GM18951 (cell line): ENCODE data around the gene EIF2S2.

Experiments used
- POLR2A ChIP-seq: IDR thresholded peaks from 4 replicates; pipeline ENCODE4 v1.6.1; 2011; ENCODE audit warnings: mild to moderate bottlenecking; ENCODE audit not compliant: insufficient read length, insufficient read depth; ENCODE audit errors: extremely low read depth
- in situ Hi-C: fragments of 300-500 bp; cut with MboI; formaldehyde crosslinking; loops from one replicate; pipeline ENCODE4 v1.12.0; 2022; ENCODE audit warnings: low sequenced_read_pairs, mixed read lengths, inconsistent platforms; ENCODE audit not compliant: unreplicated experiment

EIF2S2 gene

GRCh38 chr20:34055290-34055689 is 56.8 kb downstream of the EIF2S2 start:
- in situ Hi-C loops = no loop called here
- no peak for TF ChIP-seq POLR2A

DNA sequence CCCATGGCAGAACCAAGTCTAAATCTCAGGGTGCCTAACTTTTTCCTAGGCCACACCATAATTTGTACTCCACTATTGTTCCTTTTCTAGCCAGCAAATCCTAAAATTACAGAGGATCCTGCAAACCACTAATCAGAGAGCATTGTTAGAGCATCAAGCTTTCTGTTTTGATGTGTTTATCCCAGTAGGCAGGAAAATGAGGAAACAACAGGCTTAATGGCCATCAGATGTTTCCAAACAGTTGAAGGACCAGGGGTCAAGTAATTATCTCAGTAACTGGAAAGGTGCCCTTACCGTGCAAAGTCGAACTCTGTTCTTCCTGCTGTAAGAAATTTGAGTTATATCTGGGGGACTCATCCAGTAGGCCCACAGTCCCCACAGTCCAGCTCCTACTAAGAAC is 59.6 kb downstream of the EIF2S2 start:
- in situ Hi-C loops = no loop called here
- no peak for TF ChIP-seq POLR2A

DNA sequence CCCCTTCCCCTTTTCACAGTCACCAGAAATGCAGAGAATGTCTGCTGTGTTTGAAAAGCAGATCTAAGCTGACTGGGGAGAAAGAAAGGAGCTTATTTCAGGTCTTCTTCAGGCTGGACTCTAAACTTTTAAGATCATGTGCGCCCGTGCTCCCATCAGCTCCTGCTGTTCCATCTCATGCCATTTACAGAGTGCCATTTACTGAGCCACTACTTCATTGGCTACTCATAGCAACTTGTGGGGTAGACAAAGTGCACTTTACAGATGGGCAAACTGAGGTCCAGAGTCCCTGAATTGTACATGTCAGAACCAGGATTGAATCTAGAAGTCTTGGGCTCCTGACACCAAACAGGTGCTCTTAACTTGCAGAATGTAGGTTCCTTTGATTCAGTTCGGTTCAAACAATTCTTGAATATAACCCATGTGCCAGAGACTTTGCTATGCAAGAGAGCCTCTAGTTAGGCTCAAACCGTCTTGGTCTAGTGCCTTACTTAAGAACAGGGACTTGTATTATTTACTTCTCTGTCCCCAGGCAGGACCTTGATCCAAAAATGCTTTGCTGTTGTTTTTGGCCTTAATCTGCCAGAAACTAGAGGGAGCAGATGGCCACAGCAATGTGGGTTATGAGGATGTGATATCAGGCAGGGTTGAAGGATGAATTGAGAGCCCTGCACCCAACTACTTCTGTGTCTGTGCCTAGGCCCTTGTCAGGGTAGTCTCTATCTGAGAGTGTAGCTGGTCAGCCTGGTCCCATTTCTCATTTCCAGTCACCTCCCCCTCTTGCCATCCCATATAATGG is 61.9 kb downstream of the EIF2S2 start:
- in situ Hi-C loops = no loop called here

DNA sequence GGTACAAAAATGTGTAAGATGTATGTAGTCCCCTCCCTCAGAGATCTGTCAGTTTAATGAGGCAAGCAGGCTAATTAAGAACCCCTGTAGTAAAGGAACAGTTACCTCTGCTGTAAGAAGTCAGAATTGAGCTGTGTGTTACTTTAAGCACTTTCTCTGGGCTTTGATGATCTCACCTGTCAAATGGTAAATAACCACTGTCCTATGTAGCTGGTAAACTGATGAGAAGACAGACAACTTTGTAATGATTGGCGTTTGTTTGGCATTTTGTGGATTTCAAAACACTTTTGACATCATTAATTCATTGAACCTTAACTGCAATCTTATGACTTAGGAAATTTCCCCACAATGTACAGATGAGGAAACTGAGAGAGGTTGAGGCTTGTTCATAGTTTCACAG is 62.7 kb downstream of the EIF2S2 start:
- TF ChIP-seq POLR2A = no peak
- in situ Hi-C loops = no loop called here

More for the DNA sequence above, 61.9 kb downstream of the EIF2S2 start:
- TF ChIP-seq POLR2A = no peak

DNA sequence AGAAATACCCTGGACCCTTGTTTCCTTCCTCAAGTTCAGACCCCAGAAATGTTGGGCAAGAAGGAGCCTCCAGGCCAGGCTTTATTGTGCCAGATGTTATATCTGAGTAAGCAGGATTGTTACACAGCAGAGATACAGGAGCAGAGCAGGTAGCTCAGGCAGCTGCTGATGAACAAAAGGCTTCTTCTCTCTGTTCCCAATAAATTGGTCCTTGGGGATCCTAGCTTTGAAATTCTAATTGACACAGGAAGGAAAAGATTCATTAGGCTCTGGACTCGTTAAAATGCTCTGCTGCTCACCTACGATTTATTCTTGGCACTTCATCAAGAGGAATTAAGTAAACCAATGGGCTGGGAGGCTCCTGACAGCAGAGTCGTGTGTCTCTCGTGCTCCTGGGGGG is 64.1 kb downstream of the EIF2S2 start:
- TF ChIP-seq POLR2A = no peak
- in situ Hi-C loops = no loop called here

GRCh38 chr20:34047010-34047687 is 64.9 kb downstream of the EIF2S2 start:
- TF ChIP-seq POLR2A = no peak
- in situ Hi-C loops = no loop called here

- no peak for TF ChIP-seq POLR2A
- in situ Hi-C loops = no loop called here
Observed at GRCh38 chr20:34045930-34046725, 65.9 kb downstream of the EIF2S2 start.

GRCh38 chr20:34045294-34045693 is 66.7 kb downstream of the EIF2S2 start:
- in situ Hi-C loops = no loop called here
- no peak for TF ChIP-seq POLR2A

GRCh38 chr20:34043025-34043424 is 69.0 kb downstream of the EIF2S2 start:
- in situ Hi-C loops = no loop called here

DNA sequence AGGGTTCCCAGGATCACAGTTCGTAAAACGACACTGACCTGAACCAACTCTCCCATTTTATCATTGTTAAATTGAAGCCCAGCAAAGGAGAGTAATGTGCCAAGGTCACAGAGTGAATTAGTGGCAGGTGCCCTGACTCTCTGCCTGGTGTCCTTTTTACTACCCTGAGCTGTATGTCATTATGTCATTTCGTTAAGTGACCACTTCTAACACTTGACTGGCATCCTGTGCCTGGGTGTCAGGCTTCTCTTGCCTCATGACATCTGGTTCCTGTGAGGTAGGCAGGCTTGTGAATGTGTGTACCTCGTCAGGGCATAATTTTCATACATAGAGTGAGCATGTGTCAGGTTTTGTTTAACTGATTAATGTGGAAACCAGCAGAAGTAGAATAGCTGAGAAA is 69.8 kb downstream of the EIF2S2 start:
- no peak for TF ChIP-seq POLR2A
- in situ Hi-C loops = no loop called here

More at GRCh38 chr20:34043025-34043424, 69.0 kb downstream of the EIF2S2 start:
- TF ChIP-seq POLR2A = no peak

GRCh38 chr20:34041226-34041625 is 70.8 kb downstream of the EIF2S2 start:
- TF ChIP-seq POLR2A = no peak
- in situ Hi-C loops = no loop called here

DNA sequence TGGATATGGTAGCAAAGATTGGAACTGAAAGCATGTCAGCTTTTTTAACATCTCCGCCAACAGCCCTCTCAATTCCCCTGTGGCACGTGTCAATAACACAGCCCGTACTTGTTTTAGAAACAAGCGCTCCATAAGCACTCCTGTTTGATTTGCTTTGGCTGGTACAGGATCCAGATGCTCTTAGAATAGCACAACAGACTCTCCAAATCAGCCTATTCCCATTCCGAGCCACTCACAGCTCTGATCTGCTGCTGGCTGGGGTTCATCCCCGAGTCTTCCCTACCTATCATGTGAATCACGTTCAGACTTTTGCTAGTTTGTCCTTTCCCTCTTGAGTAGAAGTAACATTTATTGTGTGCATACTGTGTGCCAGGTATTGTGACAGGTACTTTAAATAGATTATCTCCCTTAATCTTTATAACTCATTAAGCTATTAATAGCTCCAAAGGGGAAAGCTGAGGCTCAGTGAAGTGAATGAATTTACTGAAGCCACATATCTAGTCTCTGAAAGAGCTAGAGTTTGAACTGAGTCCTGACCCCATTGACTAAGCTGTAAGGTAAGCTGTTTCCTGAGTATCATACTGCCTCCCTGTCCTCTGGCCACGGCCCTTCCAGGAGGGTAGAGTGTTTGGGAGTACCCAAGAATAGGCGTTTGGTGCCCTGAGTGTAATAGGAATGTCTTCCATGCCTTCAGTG is 71.6 kb downstream of the EIF2S2 start:
- in situ Hi-C loops = no loop called here
- no peak for TF ChIP-seq POLR2A
